PC-3 (cell line): Measurements from ENCODE around the gene TAF4. TPM values are rescaled to one million over a fixed set of nuclear protein-coding genes. Genes with fewer than 3 reads are reported as not detected.

Experiments used
- ATAC-seq: fragments of 200-7000 bp; cut with Tn5 transposase; 2 replicates; pipeline ENCODE4 v1.9.1; 2020; ENCODE audit warnings: mild to moderate bottlenecking, moderate library complexity
- BruUV-seq: library from RNA; stranded (reverse); fragments of 400-500 nt; replicated peaks from 2 replicates; lab custom pipeline; 2021; lab: Mats Ljungman, UMichigan
- CTCF ChIA-PET: fragments of 300-600 bp; sonication (Branson Sonifier 250); formaldehyde crosslinking; loops from one replicate; lab custom pipeline; 2022; ENCODE audit warnings: antibody characterized with exemption; lab: Charles Lee
- POLR2A ChIA-PET: fragments of 300-600 bp; sonication (Branson Sonifier 250); formaldehyde crosslinking; loops from one replicate; lab custom pipeline; 2022; ENCODE audit warnings: antibody characterized with exemption; ENCODE audit not compliant: unreplicated experiment; lab: Charles Lee
- DNase-seq: peaks from one replicate; pipeline ENCODE4 v3.0.0-alpha.2; 2015
- H2AFZ ChIP-seq: fragments of 300-600 bp; sonication (generic); 2 replicates; pipeline ENCODE4 v1.6.0; 2016; ENCODE audit warnings: antibody characterized with exemption, low read length
- H3F3A ChIP-seq: fragments of 300-600 bp; sonication (generic); one replicate; pipeline ENCODE4 v1.6.0; 2017; ENCODE audit warnings: antibody characterized with exemption, low read length, control low read depth, mild to moderate bottlenecking; ENCODE audit not compliant: unreplicated experiment
- H3K27ac ChIP-seq: fragments of 300-600 bp; sonication (generic); 2 replicates; pipeline ENCODE4 v1.5.1; 2016; ENCODE audit warnings: mild to moderate bottlenecking, low read length
- H3K27me3 ChIP-seq: fragments of 300-600 bp; sonication (generic); 2 replicates; pipeline ENCODE4 v1.6.1; 2016; ENCODE audit warnings: low read length, mixed read lengths
- H3K36me3 ChIP-seq: fragments of 300-600 bp; sonication (generic); 2 replicates; pipeline ENCODE4 v1.6.1; 2016; ENCODE audit warnings: low read depth, mixed run types, low read length, mixed read lengths
- H3K4me1 ChIP-seq: fragments of 300-600 bp; sonication (generic); 2 replicates; pipeline ENCODE4 v1.5.1; 2016; ENCODE audit warnings: low read length; ENCODE audit not compliant: insufficient read depth
- H3K4me2 ChIP-seq: fragments of 300-600 bp; sonication (generic); 2 replicates; pipeline ENCODE4 v1.6.0; 2016; ENCODE audit warnings: low read length
- H3K4me3 ChIP-seq: fragments of 300-600 bp; sonication (generic); 2 replicates; pipeline ENCODE4 v1.5.1; 2016; ENCODE audit warnings: mild to moderate bottlenecking, low read length, mixed read lengths
- H3K79me2 ChIP-seq: fragments of 300-600 bp; sonication (generic); 2 replicates; pipeline ENCODE4 v1.6.1; 2017; ENCODE audit warnings: low read length, mixed read lengths
- H3K9ac ChIP-seq: fragments of 300-600 bp; sonication (generic); 2 replicates; pipeline ENCODE4 v1.6.0; 2016; ENCODE audit warnings: mild to moderate bottlenecking, low read length
- H3K9me2 ChIP-seq: fragments of 300-600 bp; sonication (generic); replicated peaks from 2 replicates; pipeline ENCODE4 v1.6.1; 2016; ENCODE audit warnings: mixed run types, low read length, mixed read lengths
- H3K9me3 ChIP-seq: fragments of 300-600 bp; sonication (generic); 2 replicates; pipeline ENCODE4 v1.6.1; 2016; ENCODE audit warnings: low read length, mixed read lengths
- H4K20me1 ChIP-seq: fragments of 300-600 bp; sonication (generic); 2 replicates; pipeline ENCODE4 v1.6.1; 2016; ENCODE audit warnings: low read length, mixed read lengths
- CTCF ChIP-seq: fragments of 300-600 bp; sonication (generic); conservative IDR thresholded peaks from 2 replicates; pipeline ENCODE4 v1.5.1; 2017; ENCODE audit warnings: antibody characterized with exemption, low read depth, mild to moderate bottlenecking, low read length
- EZH2 ChIP-seq: fragments of 300-600 bp; sonication (generic); IDR thresholded peaks from one replicate; pipeline ENCODE4 v1.6.1; 2017; ENCODE audit warnings: antibody characterized with exemption, mild to moderate bottlenecking, low read length; ENCODE audit not compliant: unreplicated experiment
- EZH2phosphoT487 ChIP-seq: fragments of 300-600 bp; sonication (generic); IDR thresholded peaks from 2 replicates; pipeline ENCODE4 v1.6.1; 2018; ENCODE audit warnings: mild to moderate bottlenecking, antibody characterized with exemption, low read length, borderline replicate concordance
- intact Hi-C: fragments of 100-400 bp; cut with micrococcal nuclease; formaldehyde crosslinking; loops from 2 replicates; pipeline ENCODE4 v1.9.0; 2023
- total RNA-seq: library from RNA; depleted of rRNA; stranded (reverse); fragments of >200 nt; gene quantifications from 2 replicates; pipeline ENCODE4 v1.2.3, GENCODE V29; 2014

TAF4 gene
- total RNA-seq, 1 experiment from 2014 or later, result 9.6 TPM

- H4K20me1 ChIP-seq, result no peaks in the 10 kb centered on the region
- no TSS peak for BruUV-seq
Observed at GRCh38 chr20:61993058-61993457, 72.6 kb downstream of the TAF4 start.

GRCh38 chr20:61991476-61991875 is 74.2 kb downstream of the TAF4 start:
- Histone ChIP-seq H4K20me1 (no peaks in the 10 kb centered on the region), H3K9me2 (no peaks in the 10 kb centered on the region), H3K4me3 (no peak overlapping the region), H3K4me1 (no peaks in the 10 kb centered on the region), H2AFZ (no peak overlapping the region), H3F3A (no peaks in the 10 kb centered on the region), H3K27me3 (no peaks in the 10 kb centered on the region), H3K36me3 (peaks cover 45% of the 10 kb centered on the region), H3K9me3 (no peaks in the 10 kb centered on the region), H3K9ac (no peak overlapping the region), H3K27ac (no peak overlapping the region), H3K79me2 (no peaks in the 10 kb centered on the region), H3K4me2 (no peak overlapping the region)
- CTCF ChIA-PET, result no interaction called here
- BruUV-seq, result no TSS peak
- intact Hi-C loops, result no loop called here
- ATAC-seq (no peak), DNase-seq (no peak)
- TF ChIP-seq EZH2, result no peak
- TF ChIP-seq CTCF, result no peak
- TF ChIP-seq EZH2phosphoT487, result no peak
- POLR2A ChIA-PET, result no interaction called here

More at GRCh38 chr20:61993058-61993457, 72.6 kb downstream of the TAF4 start:
- intact Hi-C loops, result no loop called here
- Histone ChIP-seq H3K9me2 (no peaks in the 10 kb centered on the region), H2AFZ (no peak overlapping the region), H3K4me2 (no peak overlapping the region), H3K9me3 (no peaks in the 10 kb centered on the region), H3K27me3 (no peaks in the 10 kb centered on the region), H3K79me2 (no peaks in the 10 kb centered on the region), H3K36me3 (peaks cover 55% of the 10 kb centered on the region), H3F3A (no peaks in the 10 kb centered on the region), H3K4me1 (no peaks in the 10 kb centered on the region), H3K4me3 (no peak overlapping the region), H3K27ac (no peak overlapping the region), H3K9ac (no peak overlapping the region)
- DNase-seq (no peak), ATAC-seq (no peak)
- POLR2A ChIA-PET, result no interaction called here
- CTCF ChIA-PET, result no interaction called here
- TF ChIP-seq EZH2 (no peak), EZH2phosphoT487 (no peak)

- Histone ChIP-seq H3K4me3 (no peak overlapping the region), H3F3A (no peaks in the 10 kb centered on the region), H3K36me3 (peaks cover 42% of the 10 kb centered on the region), H3K27me3 (no peaks in the 10 kb centered on the region), H3K9me2 (no peaks in the 10 kb centered on the region), H2AFZ (no peak overlapping the region), H4K20me1 (no peaks in the 10 kb centered on the region), H3K4me2 (no peak overlapping the region), H3K9ac (no peak overlapping the region), H3K27ac (no peak overlapping the region), H3K4me1 (no peaks in the 10 kb centered on the region), H3K9me3 (no peaks in the 10 kb centered on the region), H3K79me2 (no peaks in the 10 kb centered on the region)
- no TSS peak for BruUV-seq
- DNase-seq, result no peak
- ChIA-PET POLR2A (no interaction called here), CTCF (no interaction called here)
- intact Hi-C loops, result no loop called here
- no peak for TF ChIP-seq CTCF
- TF ChIP-seq EZH2phosphoT487, result no peak
- no peak for TF ChIP-seq EZH2
- no peak for ATAC-seq
Observed at GRCh38 chr20:61990484-61990883, 75.2 kb downstream of the TAF4 start.
